B cell (primary cell): ENCODE results near the gene WBP1L. TPM values are rescaled to one million over a fixed set of nuclear protein-coding genes. Genes with fewer than 3 reads are reported as not detected.
"Not testable (repeated sequence)": the region's sequence is repeated elsewhere in the genome, so short reads cannot be mapped to it uniquely, and the experiment has no call there.

Experiments used
- ATAC-seq: fragments of 200-7000 bp; cut with Tn5 transposase; one replicate; pipeline ENCODE4 v1.10.0; 2021; ENCODE audit warnings: low read depth, mild to moderate bottlenecking, moderate number of reproducible peaks, moderate library complexity
- CTCF ChIA-PET: fragments of 350-600 bp; sonication (Branson Sonifier 250); formaldehyde crosslinking; loops from one replicate; lab custom pipeline; 2021; ENCODE audit warnings: antibody characterized with exemption, inconsistent platforms; lab: Charles Lee
- POLR2A ChIA-PET: fragments of 350-600 bp; sonication (Branson Sonifier 250); formaldehyde crosslinking; loops from one replicate; lab custom pipeline; 2021; ENCODE audit warnings: antibody characterized with exemption; lab: Charles Lee
- DNase-seq: peaks from one replicate; pipeline ENCODE4 v3.0.0; 2013
- H2AFZ ChIP-seq: 2 replicates; pipeline ENCODE4 v1.6.1; 2012; ENCODE audit warnings: mild to moderate bottlenecking, low read depth, low read length; ENCODE audit not compliant: insufficient read depth, poor library complexity, severe bottlenecking
- H3K27ac ChIP-seq, 2 donors: 1 replicate in 1 of 2; 2 replicates in 1 of 2; pipeline ENCODE4 v1.5.1; 2012 to 2013; ENCODE audit warnings: low read length in 2 of 2, mild to moderate bottlenecking in 2 of 2, moderate library complexity in 1 of 2
- H3K27me3 ChIP-seq, 4 experiments: fragments of 200-600 bp in 1 of 4; sonication (generic) in 1 of 4; replicated peaks in 1 of 4; 1 replicate in 2 of 4; 2 replicates in 2 of 4; pipeline versions ENCODE4 v1.6.1 to v1.7.0; 2013 to 2016; ENCODE audit warnings: low read length in 3 of 4, mild to moderate bottlenecking in 2 of 4, mixed read lengths in 1 of 4, moderate library complexity in 1 of 4; ENCODE audit not compliant: insufficient read depth in 4 of 4, control insufficient read depth in 3 of 4; ENCODE audit errors: control extremely low read depth in 1 of 4
- H3K36me3 ChIP-seq, 2 experiments: replicated peaks in 1 of 2; 1 replicate in 1 of 2; 2 replicates in 1 of 2; pipeline versions ENCODE4 v1.6.1 to v1.7.1; 2013; ENCODE audit warnings: low read length in 1 of 2; ENCODE audit not compliant: insufficient read depth in 2 of 2, control insufficient read depth in 1 of 2; ENCODE audit errors: control extremely low read depth in 1 of 2, extremely low read depth in 1 of 2
- H3K4me1 ChIP-seq, 2 donors: fragments of 200-600 bp in 1 of 2; sonication (generic) in 1 of 2; 1 replicate in 1 of 2; 2 replicates in 1 of 2; pipeline versions ENCODE4 v1.5.1 to v1.6.1; 2013 to 2017; ENCODE audit warnings: low read length in 2 of 2; ENCODE audit not compliant: control insufficient read depth in 2 of 2, insufficient read depth in 2 of 2
- H3K4me2 ChIP-seq: replicated peaks from 2 replicates; pipeline ENCODE3; 2012; ENCODE audit warnings: mild to moderate bottlenecking, low read depth, low read length; ENCODE audit not compliant: poor library complexity, severe bottlenecking
- H3K4me3 ChIP-seq, 5 experiments: fragments of 200-600 bp in 1 of 5; sonication (generic) in 1 of 5; 1 replicate in 3 of 5; 2 replicates in 2 of 5; pipeline versions ENCODE4 v1.5.1 to v1.7.0; 2011 to 2016; ENCODE audit warnings: low read length in 4 of 5, mild to moderate bottlenecking in 4 of 5, low read depth in 2 of 5, control low read depth in 1 of 5, moderate library complexity in 1 of 5; ENCODE audit not compliant: insufficient read depth in 1 of 5; ENCODE audit errors: control extremely low read depth in 1 of 5, extremely low read depth in 1 of 5
- H3K79me2 ChIP-seq: fragments of 200-600 bp; sonication (generic); one replicate; pipeline ENCODE4 v1.6.0; 2016; ENCODE audit warnings: low read length; ENCODE audit not compliant: control insufficient read depth, insufficient read depth
- H3K9ac ChIP-seq: fragments of 200-600 bp; sonication (generic); 2 replicates; pipeline ENCODE4 v1.6.1; 2017; ENCODE audit warnings: mild to moderate bottlenecking, low read length, moderate library complexity
- H3K9me3 ChIP-seq, 3 donors: one replicate each; pipeline versions ENCODE4 v1.6.1 to v1.7.1; 2013; ENCODE audit warnings: low read length in 2 of 3; ENCODE audit not compliant: control insufficient read depth in 2 of 3, insufficient read depth in 1 of 3; ENCODE audit errors: control extremely low read depth in 1 of 3
- H4K20me1 ChIP-seq: 2 replicates; pipeline ENCODE4 v1.6.0; 2012; ENCODE audit warnings: mild to moderate bottlenecking, low read length; ENCODE audit not compliant: insufficient read depth, control insufficient read depth, poor library complexity, severe bottlenecking
- H3K27ac Mint-ChIP-seq: one replicate; pipeline ENCODE4 v1.8.0; 2021; ENCODE audit warnings: mixed read lengths
- H3K27me3 Mint-ChIP-seq: one replicate; pipeline ENCODE4 v1.8.0; 2021; ENCODE audit warnings: mixed read lengths
- H3K4me1 Mint-ChIP-seq: one replicate; pipeline ENCODE4 v1.8.0; 2021; ENCODE audit warnings: mixed read lengths
- H3K4me3 Mint-ChIP-seq: one replicate; pipeline ENCODE4 v1.8.0; 2021; ENCODE audit warnings: mixed read lengths
- H3K9me3 Mint-ChIP-seq: one replicate; pipeline ENCODE4 v1.8.0; 2022; ENCODE audit warnings: mixed read lengths; ENCODE audit not compliant: insufficient read depth
- EZH2 ChIP-seq: IDR thresholded peaks from 2 replicates; pipeline ENCODE4 v1.6.1; 2012; ENCODE audit warnings: borderline replicate concordance, low read depth, mild to moderate bottlenecking, moderate library complexity, low read length; ENCODE audit not compliant: insufficient read depth, poor library complexity, severe bottlenecking
- WGBS: methylation state at CpG from one replicate; pipeline ENCODE4 v1.1.5; 2013; ENCODE audit warnings: missing lambda C conversion rate; ENCODE audit not compliant: insufficient coverage; 5-methylcytosine and 5-hydroxymethylcytosine counted together
- intact Hi-C: fragments of 100-400 bp; cut with micrococcal nuclease; formaldehyde crosslinking; loops from one replicate; pipeline ENCODE4 v1.10.0; 2022
- polyA plus RNA-seq: library from polyadenylated mRNA; depleted of rRNA; stranded (reverse); fragments of >200 nt; gene quantifications from 2 replicates; pipeline ENCODE4 v1.2.3, GENCODE V29; 2012
- total RNA-seq, 2 donors: library from RNA; stranded (reverse); fragments of 120-200 nt in 1 of 2; gene quantifications; 1 replicate in 1 of 2; 2 replicates in 1 of 2; pipeline versions ENCODE4 v1.2.3 to v1.2.4, GENCODE V29; 2013 to 2022
- TF ChIP-seq, protein P1 (sequence below): fragments of 200-600 bp; IDR thresholded peaks from one replicate; pipeline ENCODE4 v1.8.0; 2022; ENCODE audit warnings: antibody characterized with exemption, mild to moderate bottlenecking

WBP1L gene
- total and polyA plus RNA-seq, 2 donors (not counting 1 experiment from before 2014, with no cell fraction given): 14.3 to 43.2 TPM

DNA sequence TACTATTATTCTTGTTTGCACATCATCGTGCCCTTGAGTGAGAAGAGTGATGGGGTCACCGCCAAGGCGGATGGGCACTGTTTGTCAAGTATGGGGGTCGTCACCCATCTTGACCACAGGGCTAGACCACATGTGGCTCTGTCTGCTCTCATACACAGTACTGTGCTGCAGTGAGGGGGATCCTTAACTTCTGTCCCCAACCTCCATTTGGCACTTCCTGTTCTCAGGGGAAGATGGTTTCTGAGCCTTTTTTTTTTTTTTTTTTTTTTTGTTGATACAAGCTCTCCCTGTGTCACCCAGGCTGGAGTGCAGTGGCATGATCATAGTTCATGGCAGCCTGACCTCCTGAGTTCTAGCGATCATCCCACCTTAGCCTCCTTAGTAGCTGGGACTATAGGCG, 13.6 kb downstream of the WBP1L start:
- Mint-ChIP-seq H3K9me3 (no peaks in the 10 kb centered on the region), H3K27ac (no peak overlapping the region), H3K4me1 (peaks cover 35% of the 10 kb centered on the region), H3K4me3 (no peak overlapping the region), H3K27me3 (no peaks in the 10 kb centered on the region)
- WGBS: 100% methylated on average over 2 of the region's 6 CpGs
- ATAC-seq (no peak), DNase-seq (no peak)
- H3K4me2 ChIP-seq: no peak overlapping the region
- H3K4me3 ChIP-seq: no peak overlapping the region
- peaks cover 4 to 9% of the 10 kb centered on the region in 2 experiments for H3K36me3 ChIP-seq
- intact Hi-C loops: no loop called here
- H4K20me1 ChIP-seq: peaks cover 76% of the 10 kb centered on the region
- ChIA-PET POLR2A (interaction anchor here (0.6 kb wide), 1 partner anchor 129 kb away, joined by 4 read pairs; no protein-coding TSS in a partner anchor), CTCF (interaction anchor here (1.1 kb wide), 1 partner anchor 11 kb away, joined by 3 read pairs; no protein-coding TSS in a partner anchor)
- no peak overlapping the region for H3K9ac ChIP-seq
- H3K27me3 ChIP-seq: no peaks in the 10 kb centered on the region
- no peak for TF ChIP-seq EZH2
- TF ChIP-seq, protein P1, sequence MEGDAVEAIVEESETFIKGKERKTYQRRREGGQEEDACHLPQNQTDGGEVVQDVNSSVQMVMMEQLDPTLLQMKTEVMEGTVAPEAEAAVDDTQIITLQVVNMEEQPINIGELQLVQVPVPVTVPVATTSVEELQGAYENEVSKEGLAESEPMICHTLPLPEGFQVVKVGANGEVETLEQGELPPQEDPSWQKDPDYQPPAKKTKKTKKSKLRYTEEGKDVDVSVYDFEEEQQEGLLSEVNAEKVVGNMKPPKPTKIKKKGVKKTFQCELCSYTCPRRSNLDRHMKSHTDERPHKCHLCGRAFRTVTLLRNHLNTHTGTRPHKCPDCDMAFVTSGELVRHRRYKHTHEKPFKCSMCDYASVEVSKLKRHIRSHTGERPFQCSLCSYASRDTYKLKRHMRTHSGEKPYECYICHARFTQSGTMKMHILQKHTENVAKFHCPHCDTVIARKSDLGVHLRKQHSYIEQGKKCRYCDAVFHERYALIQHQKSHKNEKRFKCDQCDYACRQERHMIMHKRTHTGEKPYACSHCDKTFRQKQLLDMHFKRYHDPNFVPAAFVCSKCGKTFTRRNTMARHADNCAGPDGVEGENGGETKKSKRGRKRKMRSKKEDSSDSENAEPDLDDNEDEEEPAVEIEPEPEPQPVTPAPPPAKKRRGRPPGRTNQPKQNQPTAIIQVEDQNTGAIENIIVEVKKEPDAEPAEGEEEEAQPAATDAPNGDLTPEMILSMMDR: no peak
- peaks cover 0 to 2% (median 0%) of the 10 kb centered on the region in 3 donors for H3K9me3 ChIP-seq
- no peak overlapping the region for H3K27ac ChIP-seq
- peaks cover 93% of the 10 kb centered on the region for H3K79me2 ChIP-seq
- H2AFZ ChIP-seq: no peak overlapping the region
- H3K4me1 ChIP-seq: peaks cover 0 to 8% of the 10 kb centered on the region in 2 donors

DNA sequence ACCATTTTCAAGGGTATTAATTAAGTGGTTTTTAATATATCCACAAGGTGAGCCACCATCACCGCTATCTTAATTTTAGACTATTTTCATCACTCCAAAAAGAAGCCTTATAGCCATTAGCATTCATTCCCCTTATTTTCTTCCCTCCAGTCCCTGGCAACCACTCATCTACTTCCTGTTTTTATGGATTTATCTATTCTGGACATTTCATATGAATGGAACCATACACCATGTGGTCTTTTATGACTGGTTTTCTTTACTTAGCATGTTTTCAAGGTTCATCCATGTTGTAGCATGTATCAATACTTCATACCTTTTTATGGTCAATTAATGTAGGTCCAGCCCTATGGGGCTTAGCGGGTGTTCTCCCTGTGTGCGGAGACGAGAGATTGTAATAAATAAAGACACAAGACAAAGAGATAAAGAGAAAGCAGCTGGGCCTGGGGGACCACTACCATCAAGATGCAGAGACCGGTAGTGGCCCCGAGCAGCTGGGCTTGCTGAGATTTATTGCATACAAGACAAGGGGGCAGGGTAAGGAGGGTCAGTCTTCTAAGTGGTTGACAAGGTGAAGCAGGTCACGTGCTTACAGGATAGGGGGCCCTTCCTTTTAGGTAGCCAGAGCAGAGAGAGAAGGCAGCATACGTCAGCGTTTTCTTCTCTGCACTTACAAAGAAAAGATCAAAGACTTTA, 14.6 kb downstream of the WBP1L start:
- Histone ChIP-seq H3K4me1 (peaks cover 0 to under 1% of the 10 kb centered on the region in 2 donors), H3K27me3 (no peaks in the 10 kb centered on the region), H3K79me2 (peaks cover 93% of the 10 kb centered on the region), H3K36me3 (peaks cover under 1 to 7% of the 10 kb centered on the region in 2 experiments), H3K9me3 (peaks cover 0 to 2% (median 0%) of the 10 kb centered on the region in 3 donors), H3K4me3 (no peak overlapping the region), H4K20me1 (peaks cover 76% of the 10 kb centered on the region), H3K27ac (no peak overlapping the region), H3K4me2 (no peak overlapping the region), H3K9ac (no peak overlapping the region), H2AFZ (no peak overlapping the region)
- Mint-ChIP-seq H3K4me1 (peaks cover 26% of the 10 kb centered on the region), H3K27ac (peak overlapping the region; percentile 27), H3K4me3 (no peak overlapping the region), H3K27me3 (no peaks in the 10 kb centered on the region), H3K9me3 (no peaks in the 10 kb centered on the region)
- ATAC-seq (no peak), DNase-seq (no peak)
- TF ChIP-seq, protein P1: no peak
- TF ChIP-seq EZH2: no peak
- POLR2A ChIA-PET: interaction anchor here (0.6 kb wide), 1 partner anchor 128 kb away, joined by 4 read pairs; no protein-coding TSS in a partner anchor
- intact Hi-C loops: no loop called here
- 100% methylated on average over 2 of the region's 9 CpGs for WGBS
- CTCF ChIA-PET: no interaction called here

DNA sequence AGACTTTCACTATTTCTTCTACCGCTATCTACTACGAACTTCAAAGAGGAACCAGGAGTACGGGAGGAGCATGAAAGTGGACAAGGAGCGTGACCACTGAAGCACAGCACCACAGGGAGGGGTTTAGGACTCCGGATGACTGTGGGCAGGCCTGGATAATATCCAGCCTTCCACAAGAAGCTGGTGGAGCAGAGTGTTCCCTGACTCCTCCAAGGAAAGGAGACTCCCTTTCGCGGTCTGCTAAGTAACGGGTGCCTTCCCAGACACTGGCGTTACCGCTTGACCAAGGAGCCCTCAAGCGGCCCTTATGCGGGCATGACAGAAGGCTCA, 15.2 kb downstream of the WBP1L start:
- CTCF ChIA-PET, H3K27me3 Mint-ChIP-seq, DNase-seq, H3K4me2 ChIP-seq, H3K36me3 ChIP-seq, H3K9me3 ChIP-seq, H3K27me3 ChIP-seq, H3K4me1 ChIP-seq, H3K9me3 Mint-ChIP-seq, H3K4me3 ChIP-seq, H3K9ac ChIP-seq, H3K4me3 Mint-ChIP-seq, H3K27ac ChIP-seq, POLR2A ChIA-PET, intact Hi-C loops, H3K27ac Mint-ChIP-seq, ATAC-seq, H2AFZ ChIP-seq: not testable (repeated sequence)
- Histone ChIP-seq H4K20me1 (peaks cover 79% of the 10 kb centered on the region), H3K79me2 (peaks cover 93% of the 10 kb centered on the region)
- H3K4me1 Mint-ChIP-seq: peaks cover 22% of the 10 kb centered on the region
- no CpG with 5 or more reads among the region's 12 CpGs for WGBS
